K562 (cell line): ENCODE results near the gene HBQ1. TPM values are rescaled to one million over a fixed set of nuclear protein-coding genes. Genes with fewer than 3 reads are reported as not detected.

Experiments
- LCOR ChIP-seq: sonication (generic); formaldehyde crosslinking; IDR thresholded peaks from 2 replicates; pipeline ENCODE4 v1.8.0; 2022; ENCODE audit warnings: mild to moderate bottlenecking, missing genetic modification reagents
- PHB ChIP-seq: fragments of 250-450 bp; sonication (Bioruptor Pico); IDR thresholded peaks from 2 replicates; pipeline ENCODE4 v1.5.0; 2021
- RBFOX2 ChIP-seq: fragments of 200-400 bp; formaldehyde crosslinking; IDR thresholded peaks from 2 replicates; pipeline ENCODE4 v1.6.1; 2017; ENCODE audit warnings: low read depth, mild to moderate bottlenecking, low read length, moderate library complexity
- TBP ChIP-seq: optimal IDR thresholded peaks from 2 replicates; pipeline ENCODE3; 2011; ENCODE audit warnings: low read depth, low read length, improper control_type of control experiment
- TCF7 ChIP-seq: sonication (generic); IDR thresholded peaks from 2 replicates; pipeline ENCODE4 v1.6.1; 2016; ENCODE audit warnings: antibody characterized with exemption, borderline replicate concordance
- ZNF79 ChIP-seq: fragments of 250-450 bp; sonication (Bioruptor Pico); IDR thresholded peaks from 2 replicates; pipeline ENCODE4 v1.4.0; 2020; ENCODE audit warnings: low read depth, mild to moderate bottlenecking, moderate library complexity
- polyA plus RNA-seq, 8 experiments: library from polyadenylated mRNA; depleted of rRNA in 4 of 8; stranded (reverse) in 5 of 8; unstranded in 3 of 8; fragments of >200 nt; fragmentation: Nextera tagmentation in 2 of 8; fragmentation: Illumina TruSeq in 1 of 8; extraction: Ambion mirVana in 2 of 8; extraction: Trizol in 1 of 8; gene quantifications; 2 replicates each; pipeline versions ENCODE4 v1.2.1 to v1.2.3, GENCODE V29; 2011 to 2014; ENCODE audit warnings: inconsistent platforms in 1 of 8, missing spikeins in 1 of 8
- total RNA-seq, 7 experiments: library from RNA; depleted of rRNA in 6 of 7; stranded (reverse); fragments of >200 nt in 6 of 7; fragmentation: Illumina TruSeq in 2 of 7; extraction: Trizol in 2 of 7; gene quantifications; 2 replicates each; pipeline versions ENCODE4 v1.2.1 to v1.2.3, GENCODE V29; 2011 to 2021; ENCODE audit warnings: low replicate concordance in 1 of 7
- TF ChIP-seq, protein P1 (sequence below): fragments of 250-450 bp; sonication (Bioruptor Pico); IDR thresholded peaks from 2 replicates; pipeline ENCODE4 v1.4.0; 2020; ENCODE audit warnings: mild to moderate bottlenecking
- TF ChIP-seq, protein P2 (sequence below), 2 experiments: fragments of 250-450 bp in 1 of 2; fragments of 450-650 bp in 1 of 2; sonication (Bioruptor Pico) in 1 of 2; IDR thresholded peaks; 2 replicates each; pipeline versions ENCODE4 v1.6.1 to v1.8.0; 2016 to 2021; ENCODE audit warnings: mild to moderate bottlenecking in 2 of 2, moderate library complexity in 2 of 2, missing compliant biosample characterization in 1 of 2, missing genetic modification characterization in 1 of 2
- TF ChIP-seq, protein P3 (sequence below): fragments of 250-450 bp; sonication (Bioruptor Pico); IDR thresholded peaks from 2 replicates; pipeline ENCODE4 v1.5.0; 2021; ENCODE audit warnings: mild to moderate bottlenecking, borderline replicate concordance
- TF ChIP-seq, protein P4 (sequence below): fragments of 150-350 bp; conservative IDR thresholded peaks from 2 replicates; pipeline ENCODE4 v1.6.1; 2014; ENCODE audit warnings: low read length
- TF ChIP-seq, protein P5 (sequence below): sonication (generic); formaldehyde crosslinking; IDR thresholded peaks from 2 replicates; pipeline ENCODE4 v1.8.1; 2022; ENCODE audit warnings: missing genetic modification reagents
- TF ChIP-seq, protein P6 (sequence below): fragments of 450-650 bp; IDR thresholded peaks from 2 replicates; pipeline ENCODE4 v1.6.1; 2017; ENCODE audit warnings: antibody characterized with exemption, mild to moderate bottlenecking

Gene HBQ1
- total and polyA plus RNA-seq, 9 of the 15 experiments (the other 6 are each of a cell fraction or from before 2014, with no cell fraction given) = 2.3 to 190 (median 19.8) TPM

DNA sequence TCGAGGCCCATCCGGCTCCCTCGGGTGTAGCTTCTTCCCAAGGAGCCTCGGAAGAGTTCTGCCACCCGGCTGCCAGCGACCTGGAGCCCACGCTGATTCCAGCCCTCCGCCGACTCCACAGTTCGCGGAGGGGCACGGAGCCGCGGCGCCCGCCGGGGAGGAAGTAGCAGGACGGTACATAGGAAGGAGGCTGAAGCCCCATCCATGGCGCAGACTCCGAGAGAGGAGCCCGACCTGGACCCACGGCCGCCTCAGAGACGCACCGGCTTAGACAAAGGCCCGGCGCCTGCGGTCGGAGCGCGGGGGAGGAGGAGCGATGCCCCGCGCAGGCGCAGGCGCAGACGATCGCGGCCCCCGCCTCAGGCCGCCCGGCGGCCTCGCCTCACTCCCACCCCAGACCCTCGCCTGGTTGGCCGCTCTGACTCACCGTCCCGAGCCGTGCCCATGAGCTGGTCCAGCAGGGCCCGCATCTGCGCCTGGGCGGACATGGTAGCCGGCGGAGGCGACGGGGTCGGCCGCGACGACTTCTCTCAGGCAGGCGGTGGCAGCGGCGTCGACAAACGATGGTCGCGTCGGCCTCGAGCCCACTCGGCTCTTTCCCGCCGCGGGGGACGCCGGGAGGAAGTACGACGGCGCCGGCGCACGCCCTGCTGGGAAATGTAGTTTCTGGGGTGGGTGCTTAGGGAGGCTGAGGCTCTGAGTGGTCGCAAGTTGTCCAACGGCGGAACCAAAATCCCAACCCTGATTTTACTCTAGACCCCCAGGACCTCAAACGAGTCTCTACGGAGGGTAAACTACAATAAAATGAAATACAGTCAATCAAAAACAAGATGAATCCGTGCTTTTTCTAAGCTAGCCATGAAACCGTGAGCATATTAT is 48.8 kb downstream of the HBQ1 start, which contains the start of gene LUC7L (continued):
- TF ChIP-seq, protein P1, sequence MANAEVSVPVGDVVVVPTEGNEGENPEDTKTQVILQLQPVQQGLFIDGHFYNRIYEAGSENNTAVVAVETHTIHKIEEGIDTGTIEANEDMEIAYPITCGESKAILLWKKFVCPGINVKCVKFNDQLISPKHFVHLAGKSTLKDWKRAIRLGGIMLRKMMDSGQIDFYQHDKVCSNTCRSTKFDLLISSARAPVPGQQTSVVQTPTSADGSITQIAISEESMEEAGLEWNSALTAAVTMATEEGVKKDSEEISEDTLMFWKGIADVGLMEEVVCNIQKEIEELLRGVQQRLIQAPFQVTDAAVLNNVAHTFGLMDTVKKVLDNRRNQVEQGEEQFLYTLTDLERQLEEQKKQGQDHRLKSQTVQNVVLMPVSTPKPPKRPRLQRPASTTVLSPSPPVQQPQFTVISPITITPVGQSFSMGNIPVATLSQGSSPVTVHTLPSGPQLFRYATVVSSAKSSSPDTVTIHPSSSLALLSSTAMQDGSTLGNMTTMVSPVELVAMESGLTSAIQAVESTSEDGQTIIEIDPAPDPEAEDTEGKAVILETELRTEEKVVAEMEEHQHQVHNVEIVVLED (CRISPR knock-in tag) = peak; percentile 65
- TF ChIP-seq TBP (peak; percentile 87), RBFOX2 (peak; percentile 100), PHB (CRISPR knock-in tag) (0 out of 2 replicates have a peak, but pooled peaks have one; percentile 39), ZNF79 (CRISPR knock-in tag) (no peak), LCOR (CRISPR knock-in tag) (peak; percentile 78; the same call in 1 of the 2 replicates), TCF7 (no peak; the same call in 1 of the 2 replicates)
- TF ChIP-seq, protein P2, sequence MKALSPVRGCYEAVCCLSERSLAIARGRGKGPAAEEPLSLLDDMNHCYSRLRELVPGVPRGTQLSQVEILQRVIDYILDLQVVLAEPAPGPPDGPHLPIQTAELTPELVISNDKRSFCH (CRISPR knock-in tag; IDR thresholded peaks at IDR 0.05) = no peak
- TF ChIP-seq, protein P2 (tag; IDR thresholded peaks at IDR 0.05) = peak; percentile 93
- TF ChIP-seq, protein P3, sequence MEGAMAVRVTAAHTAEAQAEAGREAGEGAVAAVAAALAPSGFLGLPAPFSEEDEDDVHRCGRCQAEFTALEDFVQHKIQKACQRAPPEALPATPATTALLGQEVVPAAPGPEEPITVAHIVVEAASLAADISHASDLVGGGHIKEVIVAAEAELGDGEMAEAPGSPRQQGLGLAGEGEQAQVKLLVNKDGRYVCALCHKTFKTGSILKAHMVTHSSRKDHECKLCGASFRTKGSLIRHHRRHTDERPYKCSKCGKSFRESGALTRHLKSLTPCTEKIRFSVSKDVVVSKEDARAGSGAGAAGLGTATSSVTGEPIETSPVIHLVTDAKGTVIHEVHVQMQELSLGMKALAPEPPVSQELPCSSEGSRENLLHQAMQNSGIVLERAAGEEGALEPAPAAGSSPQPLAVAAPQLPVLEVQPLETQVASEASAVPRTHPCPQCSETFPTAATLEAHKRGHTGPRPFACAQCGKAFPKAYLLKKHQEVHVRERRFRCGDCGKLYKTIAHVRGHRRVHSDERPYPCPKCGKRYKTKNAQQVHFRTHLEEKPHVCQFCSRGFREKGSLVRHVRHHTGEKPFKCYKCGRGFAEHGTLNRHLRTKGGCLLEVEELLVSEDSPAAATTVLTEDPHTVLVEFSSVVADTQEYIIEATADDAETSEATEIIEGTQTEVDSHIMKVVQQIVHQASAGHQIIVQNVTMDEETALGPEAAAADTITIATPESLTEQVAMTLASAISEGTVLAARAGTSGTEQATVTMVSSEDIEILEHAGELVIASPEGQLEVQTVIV = no peak
- TF ChIP-seq, protein P4, sequence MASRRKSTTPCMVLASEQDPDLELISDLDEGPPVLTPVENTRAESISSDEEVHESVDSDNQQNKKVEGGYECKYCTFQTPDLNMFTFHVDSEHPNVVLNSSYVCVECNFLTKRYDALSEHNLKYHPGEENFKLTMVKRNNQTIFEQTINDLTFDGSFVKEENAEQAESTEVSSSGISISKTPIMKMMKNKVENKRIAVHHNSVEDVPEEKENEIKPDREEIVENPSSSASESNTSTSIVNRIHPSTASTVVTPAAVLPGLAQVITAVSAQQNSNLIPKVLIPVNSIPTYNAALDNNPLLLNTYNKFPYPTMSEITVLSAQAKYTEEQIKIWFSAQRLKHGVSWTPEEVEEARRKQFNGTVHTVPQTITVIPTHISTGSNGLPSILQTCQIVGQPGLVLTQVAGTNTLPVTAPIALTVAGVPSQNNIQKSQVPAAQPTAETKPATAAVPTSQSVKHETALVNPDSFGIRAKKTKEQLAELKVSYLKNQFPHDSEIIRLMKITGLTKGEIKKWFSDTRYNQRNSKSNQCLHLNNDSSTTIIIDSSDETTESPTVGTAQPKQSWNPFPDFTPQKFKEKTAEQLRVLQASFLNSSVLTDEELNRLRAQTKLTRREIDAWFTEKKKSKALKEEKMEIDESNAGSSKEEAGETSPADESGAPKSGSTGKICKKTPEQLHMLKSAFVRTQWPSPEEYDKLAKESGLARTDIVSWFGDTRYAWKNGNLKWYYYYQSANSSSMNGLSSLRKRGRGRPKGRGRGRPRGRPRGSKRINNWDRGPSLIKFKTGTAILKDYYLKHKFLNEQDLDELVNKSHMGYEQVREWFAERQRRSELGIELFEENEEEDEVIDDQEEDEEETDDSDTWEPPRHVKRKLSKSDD = no peak
- TF ChIP-seq, protein P5, sequence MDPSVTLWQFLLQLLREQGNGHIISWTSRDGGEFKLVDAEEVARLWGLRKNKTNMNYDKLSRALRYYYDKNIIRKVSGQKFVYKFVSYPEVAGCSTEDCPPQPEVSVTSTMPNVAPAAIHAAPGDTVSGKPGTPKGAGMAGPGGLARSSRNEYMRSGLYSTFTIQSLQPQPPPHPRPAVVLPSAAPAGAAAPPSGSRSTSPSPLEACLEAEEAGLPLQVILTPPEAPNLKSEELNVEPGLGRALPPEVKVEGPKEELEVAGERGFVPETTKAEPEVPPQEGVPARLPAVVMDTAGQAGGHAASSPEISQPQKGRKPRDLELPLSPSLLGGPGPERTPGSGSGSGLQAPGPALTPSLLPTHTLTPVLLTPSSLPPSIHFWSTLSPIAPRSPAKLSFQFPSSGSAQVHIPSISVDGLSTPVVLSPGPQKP (CRISPR knock-in tag) = no peak
- TF ChIP-seq, protein P6, sequence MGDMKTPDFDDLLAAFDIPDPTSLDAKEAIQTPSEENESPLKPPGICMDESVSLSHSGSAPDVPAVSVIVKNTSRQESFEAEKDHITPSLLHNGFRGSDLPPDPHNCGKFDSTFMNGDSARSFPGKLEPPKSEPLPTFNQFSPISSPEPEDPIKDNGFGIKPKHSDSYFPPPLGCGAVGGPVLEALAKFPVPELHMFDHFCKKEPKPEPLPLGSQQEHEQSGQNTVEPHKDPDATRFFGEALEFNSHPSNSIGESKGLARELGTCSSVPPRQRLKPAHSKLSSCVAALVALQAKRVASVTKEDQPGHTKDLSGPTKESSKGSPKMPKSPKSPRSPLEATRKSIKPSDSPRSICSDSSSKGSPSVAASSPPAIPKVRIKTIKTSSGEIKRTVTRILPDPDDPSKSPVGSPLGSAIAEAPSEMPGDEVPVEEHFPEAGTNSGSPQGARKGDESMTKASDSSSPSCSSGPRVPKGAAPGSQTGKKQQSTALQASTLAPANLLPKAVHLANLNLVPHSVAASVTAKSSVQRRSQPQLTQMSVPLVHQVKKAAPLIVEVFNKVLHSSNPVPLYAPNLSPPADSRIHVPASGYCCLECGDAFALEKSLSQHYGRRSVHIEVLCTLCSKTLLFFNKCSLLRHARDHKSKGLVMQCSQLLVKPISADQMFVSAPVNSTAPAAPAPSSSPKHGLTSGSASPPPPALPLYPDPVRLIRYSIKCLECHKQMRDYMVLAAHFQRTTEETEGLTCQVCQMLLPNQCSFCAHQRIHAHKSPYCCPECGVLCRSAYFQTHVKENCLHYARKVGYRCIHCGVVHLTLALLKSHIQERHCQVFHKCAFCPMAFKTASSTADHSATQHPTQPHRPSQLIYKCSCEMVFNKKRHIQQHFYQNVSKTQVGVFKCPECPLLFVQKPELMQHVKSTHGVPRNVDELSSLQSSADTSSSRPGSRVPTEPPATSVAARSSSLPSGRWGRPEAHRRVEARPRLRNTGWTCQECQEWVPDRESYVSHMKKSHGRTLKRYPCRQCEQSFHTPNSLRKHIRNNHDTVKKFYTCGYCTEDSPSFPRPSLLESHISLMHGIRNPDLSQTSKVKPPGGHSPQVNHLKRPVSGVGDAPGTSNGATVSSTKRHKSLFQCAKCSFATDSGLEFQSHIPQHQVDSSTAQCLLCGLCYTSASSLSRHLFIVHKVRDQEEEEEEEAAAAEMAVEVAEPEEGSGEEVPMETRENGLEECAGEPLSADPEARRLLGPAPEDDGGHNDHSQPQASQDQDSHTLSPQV = peak; percentile 96
